Transverse colon (tissue), 4 donors: ENCODE measurements around the gene MEMO1. TPM values are rescaled to one million over a fixed set of nuclear protein-coding genes. Genes with fewer than 3 reads are reported as not detected.

Source experiments
- DNase-seq: peaks from one replicate; pipeline ENCODE4 v3.0.0-alpha.2; 2019
- H3K27ac ChIP-seq, 4 donors: fragments of 200-600 bp; sonication (generic); 2 replicates each; pipeline ENCODE4 v1.5.1; 2016 to 2018; ENCODE audit warnings: inconsistent platforms in 4 of 4
- H3K27me3 ChIP-seq: fragments of 200-600 bp; sonication (generic); 2 replicates; pipeline ENCODE4 v1.5.1; 2017; ENCODE audit warnings: inconsistent platforms
- H3K36me3 ChIP-seq, 4 donors: fragments of 200-600 bp; sonication (generic); 2 replicates each; pipeline ENCODE4 v1.5.1; 2017 to 2019; ENCODE audit warnings: inconsistent platforms in 4 of 4
- H3K4me1 ChIP-seq, 4 donors: fragments of 200-600 bp; sonication (generic); 2 replicates each; pipeline ENCODE4 v1.5.1; 2017 to 2020; ENCODE audit warnings: inconsistent platforms in 4 of 4
- H3K4me3 ChIP-seq, 4 donors: fragments of 200-600 bp; sonication (generic); 1 replicate in 1 of 4; 2 replicates in 3 of 4; pipeline versions ENCODE4 v1.5.1 to v1.6.1; 2017 to 2019; ENCODE audit warnings: inconsistent platforms in 4 of 4
- H3K9me3 ChIP-seq, 2 donors: fragments of 200-600 bp; sonication (generic); 2 replicates each; pipeline ENCODE4 v1.5.1; 2017 to 2019; ENCODE audit warnings: inconsistent platforms in 2 of 2
- EP300 ChIP-seq: sonication (generic); formaldehyde crosslinking; IDR thresholded peaks from one replicate; pipeline ENCODE4 v1.6.1; 2017; ENCODE audit warnings: antibody characterized with exemption, low read depth
- POLR2A ChIP-seq: fragments of 450-650 bp; IDR thresholded peaks from one replicate; pipeline ENCODE4 v1.6.1; 2016; ENCODE audit warnings: antibody characterized with exemption, mild to moderate bottlenecking, moderate library complexity
- POLR2AphosphoS5 ChIP-seq, 3 donors: sonication (generic); formaldehyde crosslinking; IDR thresholded peaks; one replicate each; pipeline ENCODE4 v1.6.1; 2016; ENCODE audit warnings: antibody characterized with exemption in 3 of 3
- WGBS, 2 donors: methylation state at CpG; one replicate each; pipeline ENCODE4 v1.1.5; 2018; ENCODE audit warnings: low coverage in 1 of 2; 5-methylcytosine and 5-hydroxymethylcytosine counted together
- in situ Hi-C, 4 donors: fragments of 200-750 bp; cut with MboI; loops; one replicate each; pipeline versions ENCODE4 v1.15.0 to v1.15.1; 2017; ENCODE audit warnings: low sequenced_read_pairs in 3 of 4, low pct_ligation_motif_present in 1 of 4, low pct_unique_long_range_greater_than_20kb in 1 of 4
- intact Hi-C: fragments of 100-400 bp; cut with DNase I; formaldehyde crosslinking; loops from one replicate; pipeline ENCODE4 v1.15.1; 2023; ENCODE audit warnings: low total_unique reads
- total RNA-seq, 4 donors: library from RNA; depleted of rRNA; stranded (reverse); fragments of >200 nt; gene quantifications; one replicate each; pipeline ENCODE4 v1.1.0, GENCODE V29; 2016
- TF ChIP-seq, protein P1 (sequence below), 5 experiments: fragments of 200-600 bp in 3 of 5; fragments of 450-650 bp in 2 of 5; sonication (generic) in 3 of 5; IDR thresholded peaks; 1 replicate in 2 of 5; 2 replicates in 3 of 5; pipeline ENCODE4 v1.5.1; 2016 to 2017; ENCODE audit warnings: antibody characterized with exemption in 5 of 5, inconsistent platforms in 3 of 5, mild to moderate bottlenecking in 2 of 5, moderate library complexity in 1 of 5

Gene MEMO1
- total RNA-seq, 4 donors from 2014 or later = 7.5 to 25.1 (median 17.0) TPM

DNA sequence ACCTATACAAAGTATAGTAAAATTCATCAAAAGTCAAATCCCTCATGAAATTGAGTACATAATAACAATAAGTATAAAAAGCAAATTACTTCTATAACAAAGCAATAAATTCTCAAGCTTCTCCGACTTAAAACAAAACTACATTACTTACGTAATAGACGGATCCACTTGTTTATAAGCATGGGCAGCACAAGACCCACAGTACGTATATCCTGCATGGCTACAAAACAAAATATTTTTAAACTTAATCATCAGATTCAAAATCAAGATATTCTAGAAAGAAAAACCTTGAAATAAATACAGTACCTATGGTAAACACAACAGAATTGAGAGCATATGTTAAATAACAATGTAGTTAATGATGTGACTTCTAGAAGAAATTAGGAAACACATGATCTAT is 78.9 kb downstream of the MEMO1 start:
- no peaks in the 10 kb centered on the region for H3K9me3 ChIP-seq
- intact Hi-C loops = no loop called here

DNA sequence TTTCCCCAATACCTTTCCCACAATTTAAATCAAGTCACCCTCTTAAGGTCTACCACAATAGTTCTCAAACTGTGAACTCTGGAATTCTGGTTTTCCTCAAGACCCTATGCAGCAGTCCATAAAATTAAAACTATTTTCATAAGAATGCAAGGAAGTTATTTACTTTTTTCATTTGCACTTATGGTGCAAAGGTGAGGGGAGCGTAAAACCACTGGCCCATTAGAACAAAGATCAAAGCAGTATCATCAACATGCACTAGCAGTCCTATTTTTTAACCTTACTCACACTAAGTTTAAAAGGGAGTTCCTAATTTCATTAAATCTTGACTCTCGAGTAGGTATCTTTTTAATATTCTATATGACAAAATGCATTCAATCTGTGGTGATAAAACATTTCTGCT is 85.3 kb downstream of the MEMO1 start:
- in situ Hi-C loops = no loop called here
- H3K4me3 ChIP-seq = no peak overlapping the region

More for the DNA sequence above, 78.9 kb downstream of the MEMO1 start:
- TF ChIP-seq EP300 = no peak
- no peak for TF ChIP-seq POLR2A
- no peak for TF ChIP-seq POLR2AphosphoS5 (IDR thresholded peaks at IDR 0.05)
- TF ChIP-seq, protein P1, sequence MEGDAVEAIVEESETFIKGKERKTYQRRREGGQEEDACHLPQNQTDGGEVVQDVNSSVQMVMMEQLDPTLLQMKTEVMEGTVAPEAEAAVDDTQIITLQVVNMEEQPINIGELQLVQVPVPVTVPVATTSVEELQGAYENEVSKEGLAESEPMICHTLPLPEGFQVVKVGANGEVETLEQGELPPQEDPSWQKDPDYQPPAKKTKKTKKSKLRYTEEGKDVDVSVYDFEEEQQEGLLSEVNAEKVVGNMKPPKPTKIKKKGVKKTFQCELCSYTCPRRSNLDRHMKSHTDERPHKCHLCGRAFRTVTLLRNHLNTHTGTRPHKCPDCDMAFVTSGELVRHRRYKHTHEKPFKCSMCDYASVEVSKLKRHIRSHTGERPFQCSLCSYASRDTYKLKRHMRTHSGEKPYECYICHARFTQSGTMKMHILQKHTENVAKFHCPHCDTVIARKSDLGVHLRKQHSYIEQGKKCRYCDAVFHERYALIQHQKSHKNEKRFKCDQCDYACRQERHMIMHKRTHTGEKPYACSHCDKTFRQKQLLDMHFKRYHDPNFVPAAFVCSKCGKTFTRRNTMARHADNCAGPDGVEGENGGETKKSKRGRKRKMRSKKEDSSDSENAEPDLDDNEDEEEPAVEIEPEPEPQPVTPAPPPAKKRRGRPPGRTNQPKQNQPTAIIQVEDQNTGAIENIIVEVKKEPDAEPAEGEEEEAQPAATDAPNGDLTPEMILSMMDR (IDR thresholded peaks at IDR 0.05) = no peak
- WGBS, 2 donors = 93% methylated on average over 4 of the region's 4 CpGs
- in situ Hi-C loops = no loop called here
- no peaks in the 10 kb centered on the region for H3K4me1 ChIP-seq
- DNase-seq = no peak
- no peak overlapping the region for H3K27ac ChIP-seq
- no peaks in the 10 kb centered on the region for H3K27me3 ChIP-seq
- H3K4me3 ChIP-seq = no peak overlapping the region
- H3K36me3 ChIP-seq = peaks cover 0 to 4% (median 0%) of the 10 kb centered on the region in 4 donors

DNA sequence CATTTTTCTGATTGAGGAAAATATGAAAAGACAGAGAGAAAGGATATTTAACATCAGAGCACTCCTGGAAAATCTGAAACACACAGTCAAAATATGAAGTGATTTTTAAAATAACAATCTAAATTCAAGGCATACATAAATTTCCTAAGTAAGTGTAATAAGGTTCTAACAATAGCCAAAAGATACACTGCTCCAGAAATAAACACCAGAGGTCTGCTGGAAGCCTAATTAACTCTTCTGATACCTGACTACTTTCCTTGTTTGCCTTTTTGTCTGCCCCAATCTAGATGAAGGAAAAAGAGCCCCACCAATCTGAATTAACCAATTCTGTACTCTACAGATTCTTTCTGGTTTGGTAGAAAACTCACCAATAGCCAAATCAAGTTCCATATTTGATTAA is 87.1 kb downstream of the MEMO1 start:
- Histone ChIP-seq H3K27me3 (no peaks in the 10 kb centered on the region), H3K27ac (no peak overlapping the region), H3K4me3 (no peak overlapping the region), H3K9me3 (no peaks in the 10 kb centered on the region), H3K4me1 (no peaks in the 10 kb centered on the region), H3K36me3 (peaks cover 0 to 5% (median 0%) of the 10 kb centered on the region in 4 donors)
- in situ Hi-C loops (no loop called here), intact Hi-C loops (no loop called here)
- DNase-seq = no peak
- TF ChIP-seq EP300 = no peak
- TF ChIP-seq POLR2AphosphoS5 (IDR thresholded peaks at IDR 0.05) = no peak
- TF ChIP-seq, protein P1 (IDR thresholded peaks at IDR 0.05) = no peak
- no peak for TF ChIP-seq POLR2A

More for the DNA sequence above, 85.3 kb downstream of the MEMO1 start:
- intact Hi-C loops = no loop called here
- no peak for TF ChIP-seq POLR2AphosphoS5 (IDR thresholded peaks at IDR 0.05)
- TF ChIP-seq EP300 = no peak
- no peak for TF ChIP-seq POLR2A
- DNase-seq = no peak
- Histone ChIP-seq H3K9me3 (no peaks in the 10 kb centered on the region), H3K4me1 (no peaks in the 10 kb centered on the region), H3K27me3 (no peaks in the 10 kb centered on the region), H3K36me3 (peaks cover 0 to 1% (median 0%) of the 10 kb centered on the region in 4 donors), H3K27ac (no peak overlapping the region)
- 94 to 100% methylated on average over 2 of the region's 2 CpGs for WGBS, 2 donors

DNA sequence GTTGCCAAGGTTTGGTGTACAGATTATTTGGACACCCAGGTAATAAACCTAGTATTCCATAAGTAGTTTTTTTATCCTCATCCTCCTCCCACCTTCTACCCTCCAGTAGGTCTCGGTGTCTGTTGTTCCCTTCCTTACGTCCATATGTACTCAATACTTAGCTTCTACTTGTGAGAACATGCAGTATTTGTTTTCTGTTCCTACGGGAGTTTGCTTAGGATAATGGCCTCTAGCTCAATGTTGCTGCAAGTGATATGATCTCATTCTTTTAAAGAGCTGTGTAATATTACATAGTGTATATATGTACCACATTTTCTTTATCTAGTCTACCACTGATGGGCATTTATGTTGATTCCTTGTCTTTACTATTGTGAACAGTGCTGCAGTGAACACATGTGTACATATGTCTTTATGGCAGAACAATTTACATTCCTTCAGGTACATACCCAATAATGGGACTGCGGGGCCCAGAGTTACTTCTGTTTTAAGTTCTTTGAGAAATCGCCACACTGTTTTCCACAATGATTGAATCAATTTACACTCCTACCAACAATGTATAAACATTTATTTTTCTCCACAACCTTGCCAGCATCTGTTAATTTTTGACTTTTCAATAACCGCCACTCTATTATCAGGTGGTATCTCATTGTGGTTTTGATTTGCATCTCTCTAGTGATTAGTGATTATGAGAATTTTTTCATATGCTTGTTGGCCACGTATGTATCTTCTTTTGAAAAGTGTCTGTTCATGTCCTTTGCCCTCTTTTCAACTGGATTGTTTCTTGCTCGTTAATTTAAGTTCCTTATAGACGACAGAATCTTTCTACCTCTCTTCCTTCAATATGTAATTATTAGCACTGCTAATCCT is 88.0 kb downstream of the MEMO1 start:
- TF ChIP-seq, protein P1 (IDR thresholded peaks at IDR 0.05) = no peak
- TF ChIP-seq POLR2A (no peak), POLR2AphosphoS5 (IDR thresholded peaks at IDR 0.05) (no peak), EP300 (no peak)
- 74 to 76% methylated on average over 9 of the region's 9 CpGs for WGBS, 2 donors
- in situ Hi-C loops (no loop called here), intact Hi-C loops (no loop called here)
- no peaks in the 10 kb centered on the region for H3K4me1 ChIP-seq
- H3K4me3 ChIP-seq = no peak overlapping the region
- H3K27me3 ChIP-seq = no peaks in the 10 kb centered on the region
- H3K36me3 ChIP-seq = peaks cover 0 to 5% (median 0%) of the 10 kb centered on the region in 4 donors
- no peak for DNase-seq
- no peaks in the 10 kb centered on the region for H3K9me3 ChIP-seq
- H3K27ac ChIP-seq = no peak overlapping the region
